Stimulated activated CD4-positive, alpha-beta T cell treated with anti-CD3 and anti-CD28 coated beads, Interleukin-15, amount 100 ng/mL, for 48 hours (primary cell): ENCODE measurements around the gene SPPL2B.

ENCODE experiments used
- DNase-seq, 2 donors: peaks; one replicate each; pipeline ENCODE4 v3.0.0-alpha.2; 2020; ENCODE audit warnings: low read depth in 2 of 2

Gene SPPL2B

GRCh38 chr19:2355168-2356035, 26.9 kb downstream of the SPPL2B start:
- DNase-seq: no peak

- no peak for DNase-seq
These were observed 27.7 kb downstream of the SPPL2B start for GRCh38 chr19:2356036-2356646.

DNA sequence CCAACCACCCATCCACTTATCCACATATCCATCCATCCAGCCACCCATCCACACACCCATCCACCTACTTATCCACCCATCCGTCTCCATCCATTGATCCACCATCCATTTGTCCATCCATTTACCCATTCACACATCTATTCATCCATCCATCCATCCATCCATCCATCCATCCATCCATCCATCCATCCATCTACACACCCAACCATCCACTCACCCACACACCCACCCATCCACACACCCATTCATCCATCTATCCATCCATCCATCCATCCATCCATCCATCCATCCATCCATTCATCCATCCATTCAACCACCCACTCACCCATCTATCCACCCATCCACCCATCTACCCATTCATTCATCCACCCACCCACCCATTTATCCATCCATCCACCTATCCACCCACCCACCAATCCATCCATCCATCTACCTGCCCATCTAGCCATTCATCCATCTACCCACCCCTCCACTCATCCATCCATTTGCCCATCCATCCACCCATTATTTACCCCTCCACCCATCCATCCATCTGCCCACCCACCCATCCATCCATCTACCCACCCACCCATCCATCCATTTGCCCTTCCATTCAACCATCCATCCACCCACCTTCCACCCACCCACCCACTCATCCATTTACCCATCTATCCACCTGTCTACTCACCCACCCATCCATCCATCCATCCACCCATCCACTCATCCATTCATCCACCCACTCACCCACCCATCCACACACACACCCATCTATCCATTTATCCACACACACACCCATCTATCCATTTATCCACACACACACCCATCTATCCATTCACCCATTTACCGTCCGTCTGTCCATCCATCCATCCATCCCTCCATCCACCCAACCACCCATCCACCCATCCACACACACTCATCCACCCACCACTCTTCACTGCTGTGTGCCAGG, 29.1 kb downstream of the SPPL2B start:
- no peak for DNase-seq

DNA sequence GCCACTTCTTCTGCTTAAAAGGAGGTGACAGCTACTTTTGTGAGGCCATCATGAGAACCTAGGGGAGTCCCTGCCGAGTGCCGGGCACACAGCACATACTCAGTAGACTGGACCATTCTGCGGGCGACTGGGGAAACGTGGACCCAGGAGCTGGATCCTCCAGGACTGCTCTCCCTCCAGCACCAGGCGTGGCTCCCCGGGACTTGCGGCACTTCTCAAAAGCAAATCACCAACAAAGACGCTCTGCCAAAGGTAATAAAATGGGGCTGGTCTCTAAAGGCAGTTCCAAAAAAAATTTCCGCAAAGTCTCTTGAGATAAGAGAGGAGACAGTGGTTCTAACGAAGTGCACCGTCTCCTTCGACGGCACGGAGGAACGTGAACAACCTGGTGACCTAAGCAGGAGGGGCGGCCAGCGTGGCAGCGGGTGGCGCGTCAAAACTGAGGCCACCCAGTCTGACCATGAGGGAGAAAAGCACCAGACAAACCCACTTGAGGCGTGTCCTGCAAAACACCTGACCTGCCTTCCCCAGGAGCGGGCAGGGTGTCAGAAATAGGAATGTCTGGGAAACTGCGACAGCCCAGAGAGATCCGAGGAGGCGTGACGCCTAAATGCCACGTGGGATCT, 30.2 kb downstream of the SPPL2B start:
- DNase-seq: no peak

- DNase-seq: no peak
These were observed 31.7 kb downstream of the SPPL2B start, which contains the start of gene TMPRSS9 for GRCh38 chr19:2359992-2360685. TSS of gene TMPRSS9 (plus strand) at chr19:2360265. CDS start at chr19:2389786, 29,521 bp downstream.

DNA sequence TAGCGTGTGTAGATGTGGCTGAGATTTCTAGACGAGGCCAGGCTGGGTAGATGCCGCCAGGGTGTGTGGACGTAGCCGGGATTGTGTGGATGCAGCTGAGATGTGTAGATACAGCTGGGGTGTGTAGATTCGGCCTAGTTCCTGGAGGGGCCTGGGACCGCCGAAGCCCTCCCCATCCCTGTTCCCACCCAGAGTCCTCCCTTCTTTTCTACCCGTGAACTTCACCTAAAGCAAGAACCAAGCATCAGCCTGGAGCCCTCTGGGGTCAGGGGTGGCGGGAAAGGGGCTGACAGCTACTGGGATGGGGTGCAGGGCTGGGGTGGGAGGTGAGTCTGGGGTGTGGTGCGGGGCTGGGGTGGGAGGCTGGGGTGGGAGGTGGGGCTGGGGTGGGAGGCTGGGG, 32.3 kb downstream of the SPPL2B start:
- no peak for DNase-seq

GRCh38 chr19:2361246-2362045, 33.0 kb downstream of the SPPL2B start:
- no peak for DNase-seq

GRCh38 chr19:2362046-2362969, 33.8 kb downstream of the SPPL2B start:
- DNase-seq: no peak

- no peak for DNase-seq
These were observed 34.5 kb downstream of the SPPL2B start for GRCh38 chr19:2362970-2363300.

GRCh38 chr19:2363419-2363818, 34.9 kb downstream of the SPPL2B start:
- DNase-seq: no peak

GRCh38 chr19:2365201-2365970, 36.9 kb downstream of the SPPL2B start:
- DNase-seq: no peak

DNA sequence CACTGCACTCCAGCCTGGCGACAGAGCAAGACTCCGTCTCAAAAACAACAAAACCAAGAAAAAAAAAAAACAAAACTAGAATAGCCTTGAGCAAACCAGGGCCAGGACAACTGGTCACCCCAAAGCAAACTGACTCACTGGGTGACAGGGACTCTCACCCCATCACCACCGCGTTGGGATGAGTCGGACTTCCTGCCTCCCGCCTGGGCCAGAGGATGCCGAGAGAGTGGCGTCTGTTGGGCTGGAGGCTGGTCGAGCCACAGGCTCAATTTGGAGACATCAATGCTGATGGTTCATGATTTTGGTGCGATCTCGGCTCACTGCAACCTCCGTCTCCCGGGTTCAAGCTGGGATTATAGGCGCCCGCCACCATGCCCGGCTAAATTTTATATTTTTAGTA, 43.2 kb downstream of the SPPL2B start:
- DNase-seq: no peak

GRCh38 chr19:2372076-2372612, 43.7 kb downstream of the SPPL2B start:
- DNase-seq: no peak

- DNase-seq: no peak
These were observed 46.3 kb downstream of the SPPL2B start for GRCh38 chr19:2374808-2375207.

- no peak for DNase-seq
These were observed 47.1 kb downstream of the SPPL2B start for GRCh38 chr19:2375353-2376121.

- DNase-seq: no peak
These were observed 48.5 kb downstream of the SPPL2B start for GRCh38 chr19:2376784-2377519.

GRCh38 chr19:2380567-2380966, 52.1 kb downstream of the SPPL2B start:
- DNase-seq: no peak
